Uterus (tissue), 2 donors: Measurements from ENCODE around the gene DYNLT2.

Experiments used
- POLR2A ChIP-seq, 2 donors: fragments of 450-650 bp; IDR thresholded peaks; one replicate each; pipeline ENCODE4 v1.6.1; 2016; ENCODE audit warnings: antibody characterized with exemption in 2 of 2, mild to moderate bottlenecking in 1 of 2, moderate library complexity in 1 of 2
- TF ChIP-seq, protein P1 (sequence below), 4 experiments: fragments of 200-600 bp in 2 of 4; fragments of 450-650 bp in 2 of 4; sonication (generic) in 2 of 4; IDR thresholded peaks; one replicate each; pipeline ENCODE4 v1.5.1; 2016 to 2019; ENCODE audit warnings: antibody characterized with exemption in 4 of 4, mild to moderate bottlenecking in 2 of 4, moderate library complexity in 1 of 4

DNA sequence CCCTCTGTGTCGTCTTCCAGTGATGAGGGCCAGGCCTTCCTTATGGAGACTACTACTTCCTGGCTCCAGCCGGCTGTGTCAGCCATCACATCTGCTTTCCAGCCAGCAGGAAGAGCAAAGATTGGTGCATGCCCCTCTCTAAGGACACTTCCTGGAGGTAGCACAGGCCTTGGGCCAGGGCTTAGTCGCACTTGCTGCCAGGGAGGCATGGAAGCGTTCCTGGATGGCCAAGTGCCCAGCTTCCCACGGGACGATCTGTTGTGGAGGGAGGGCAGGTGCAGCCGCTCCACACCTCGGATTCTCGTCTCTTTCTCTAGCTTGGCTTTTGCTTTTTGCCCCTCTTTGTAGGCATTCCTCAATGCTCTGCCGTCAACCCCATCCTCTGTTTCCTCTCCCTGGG, 11.9 kb upstream of the DYNLT2 start:
- TF ChIP-seq, protein P1, sequence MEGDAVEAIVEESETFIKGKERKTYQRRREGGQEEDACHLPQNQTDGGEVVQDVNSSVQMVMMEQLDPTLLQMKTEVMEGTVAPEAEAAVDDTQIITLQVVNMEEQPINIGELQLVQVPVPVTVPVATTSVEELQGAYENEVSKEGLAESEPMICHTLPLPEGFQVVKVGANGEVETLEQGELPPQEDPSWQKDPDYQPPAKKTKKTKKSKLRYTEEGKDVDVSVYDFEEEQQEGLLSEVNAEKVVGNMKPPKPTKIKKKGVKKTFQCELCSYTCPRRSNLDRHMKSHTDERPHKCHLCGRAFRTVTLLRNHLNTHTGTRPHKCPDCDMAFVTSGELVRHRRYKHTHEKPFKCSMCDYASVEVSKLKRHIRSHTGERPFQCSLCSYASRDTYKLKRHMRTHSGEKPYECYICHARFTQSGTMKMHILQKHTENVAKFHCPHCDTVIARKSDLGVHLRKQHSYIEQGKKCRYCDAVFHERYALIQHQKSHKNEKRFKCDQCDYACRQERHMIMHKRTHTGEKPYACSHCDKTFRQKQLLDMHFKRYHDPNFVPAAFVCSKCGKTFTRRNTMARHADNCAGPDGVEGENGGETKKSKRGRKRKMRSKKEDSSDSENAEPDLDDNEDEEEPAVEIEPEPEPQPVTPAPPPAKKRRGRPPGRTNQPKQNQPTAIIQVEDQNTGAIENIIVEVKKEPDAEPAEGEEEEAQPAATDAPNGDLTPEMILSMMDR (IDR thresholded peaks at IDR 0.05) = no peak
- no peak for TF ChIP-seq POLR2A (IDR thresholded peaks at IDR 0.05)
